Pulmonary artery endothelial cell (primary cell): ENCODE results near the gene PRTN3. TPM values are rescaled to one million over a fixed set of nuclear protein-coding genes. Genes with fewer than 3 reads are reported as not detected.
"Not testable (repeated sequence)": the region's sequence is repeated elsewhere in the genome, so short reads cannot be mapped to it uniquely, and the experiment has no call there.

Experiments used
- DNase-seq: peaks from one replicate; pipeline ENCODE4 v3.0.0-alpha.2; 2011; ENCODE audit warnings: low read depth, low spot score
- total RNA-seq: library from RNA; depleted of rRNA; stranded (reverse); fragments of >200 nt; gene quantifications from 2 replicates; pipeline ENCODE4 v1.2.3, GENCODE V29; 2014

PRTN3 gene
- total RNA-seq, 1 donor from 2014 or later: not detected

GRCh38 chr19:815079-815774 lies 25.6 kb upstream of the PRTN3 start:
- no peak for DNase-seq

DNA sequence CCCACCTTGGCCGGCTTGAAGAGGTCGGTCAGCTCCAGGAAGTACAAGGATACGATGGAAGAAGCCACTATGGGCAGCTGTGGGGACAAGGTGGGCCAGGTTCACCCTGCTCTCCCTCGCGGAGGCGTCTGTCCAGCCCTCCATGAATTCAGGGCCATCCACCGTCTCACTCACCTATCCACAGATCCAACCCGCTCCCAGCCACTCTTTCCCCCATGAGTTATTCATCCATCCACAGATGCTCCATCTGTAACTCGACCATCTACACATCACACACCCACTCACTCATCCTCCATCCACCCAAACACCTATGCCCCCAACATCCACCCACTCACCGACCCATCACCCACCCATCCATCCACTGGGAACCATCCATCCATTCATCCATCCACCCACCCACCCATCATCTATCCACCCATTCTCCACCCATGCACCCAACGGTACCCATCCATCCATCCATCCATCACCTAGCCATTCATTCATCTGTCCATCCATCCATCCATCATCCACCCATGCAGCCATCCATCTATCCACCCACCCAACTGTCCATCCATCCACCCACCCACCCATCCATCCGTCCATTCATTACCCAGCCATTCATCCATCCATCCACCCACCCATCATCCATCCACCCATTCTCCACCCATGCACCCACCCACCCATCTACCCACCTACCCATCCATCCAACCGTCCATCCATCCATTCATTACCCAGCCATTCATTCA lies 24.9 kb upstream of the PRTN3 start:
- DNase-seq: no peak

GRCh38 chr19:816500-816857 lies 24.3 kb upstream of the PRTN3 start:
- DNase-seq: no peak

DNA sequence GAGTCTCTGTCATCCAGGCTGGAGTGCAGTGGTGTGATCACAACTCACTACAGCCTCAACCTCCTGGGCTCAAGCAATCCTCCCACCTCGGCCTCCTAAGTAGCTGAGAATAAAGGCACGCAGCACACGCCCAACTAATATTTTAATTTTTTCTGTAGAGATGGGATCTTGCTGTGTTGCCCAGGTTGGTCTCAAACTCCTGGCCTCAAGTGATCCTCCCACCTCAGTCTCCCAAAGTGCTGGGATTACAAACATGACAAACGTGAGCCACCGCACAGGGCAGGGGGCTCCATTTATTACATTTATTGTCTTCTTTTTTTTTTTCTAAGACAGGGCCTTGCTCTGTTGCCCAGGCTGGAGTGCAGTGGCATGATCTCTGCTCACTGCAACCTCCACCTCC lies 20.6 kb upstream of the PRTN3 start:
- DNase-seq: not testable (repeated sequence)

GRCh38 chr19:821231-821824 lies 19.5 kb upstream of the PRTN3 start:
- DNase-seq: no peak

DNA sequence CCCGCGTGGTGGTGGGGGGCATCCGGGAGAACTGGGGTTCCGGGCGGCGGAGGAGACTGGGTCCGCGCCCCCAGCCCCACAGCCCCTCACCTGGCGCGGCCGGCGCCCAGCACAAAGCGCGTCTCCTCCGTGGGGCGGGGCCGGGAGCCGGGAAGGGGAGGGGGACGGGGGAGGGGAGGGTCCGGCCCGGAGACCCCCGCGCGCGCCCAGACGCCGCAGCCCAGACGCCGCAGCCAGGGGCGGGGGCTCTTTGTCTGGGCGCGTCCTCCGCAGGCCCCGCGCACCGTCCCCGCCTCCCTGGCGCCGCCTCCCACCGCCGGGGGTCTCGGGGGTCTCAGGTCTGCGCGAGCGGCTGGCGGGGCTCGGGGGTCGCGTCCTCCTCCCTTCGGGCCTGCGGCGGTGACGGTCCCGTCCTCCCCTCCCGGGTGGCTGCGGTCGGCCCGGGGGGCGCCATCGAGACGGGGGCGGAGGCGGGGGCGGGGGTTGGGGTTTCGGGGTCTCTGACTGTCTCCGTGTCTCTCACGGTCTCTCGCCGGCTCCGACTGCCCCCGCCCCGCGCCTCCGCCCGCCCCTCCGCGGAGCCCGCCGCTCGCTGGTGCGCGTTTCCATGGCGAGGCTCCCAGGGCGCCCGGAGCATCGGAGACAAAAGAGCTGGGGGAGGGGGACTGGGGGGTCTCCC lies 18.8 kb upstream of the PRTN3 start, which contains the start of gene PLPPR3:
Gene PLPPR3 (minus strand): TSS at position 131 of the 679 bp plus-strand sequence. CDS start 396 bp downstream, outside the sequence.
- no peak for DNase-seq

DNA sequence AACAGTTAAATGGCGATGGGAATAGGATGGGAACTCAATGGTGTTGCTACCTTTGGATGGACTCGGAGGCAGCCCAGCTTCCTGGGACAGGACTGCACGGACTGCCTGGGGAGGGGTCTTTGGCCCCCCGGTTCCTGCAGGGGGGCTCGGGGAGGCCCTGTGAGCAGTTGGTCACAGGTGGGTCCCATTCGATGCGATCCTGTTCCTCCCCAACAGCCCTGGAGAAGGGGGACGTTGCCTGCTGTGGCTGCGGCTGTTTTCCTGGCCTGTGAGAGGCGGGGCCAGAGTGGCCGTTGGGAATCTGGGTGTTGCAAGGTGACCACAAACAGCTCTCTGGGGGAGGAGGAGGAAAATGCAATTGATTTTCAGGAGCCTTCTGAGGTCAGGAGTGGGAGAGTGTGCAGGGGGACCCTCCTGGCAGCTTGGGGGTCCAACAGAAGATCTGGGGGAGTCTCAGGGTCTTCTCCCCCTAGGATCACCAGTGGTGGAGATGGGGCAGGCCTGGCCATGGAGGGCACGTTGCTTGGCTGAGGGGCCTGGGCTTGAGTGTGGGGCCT lies 17.2 kb upstream of the PRTN3 start:
- no peak for DNase-seq

DNA sequence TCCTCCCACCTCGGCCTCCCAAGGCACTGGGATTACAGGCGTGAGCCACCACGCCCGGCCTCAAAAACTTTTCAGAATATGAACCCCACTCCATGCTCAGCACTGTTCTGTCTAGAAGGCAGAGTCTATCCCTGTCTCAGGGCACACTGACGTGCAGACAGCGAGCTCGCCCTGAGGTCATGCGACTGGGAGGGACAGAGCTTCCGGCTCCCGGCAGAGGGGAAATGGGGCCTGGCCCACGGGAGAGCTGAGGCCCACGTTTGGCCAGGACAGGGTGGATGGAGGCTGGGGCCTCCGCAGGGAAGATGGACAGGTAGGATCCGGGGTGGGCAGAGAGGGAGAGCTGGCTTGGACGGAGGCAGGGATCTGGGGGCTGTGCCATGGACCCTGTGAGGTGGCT lies 15.9 kb upstream of the PRTN3 start:
- no peak for DNase-seq

- no peak for DNase-seq
These were observed 14.7 kb upstream of the PRTN3 start for GRCh38 chr19:825897-826644.

- no peak for DNase-seq
These were observed 13.5 kb upstream of the PRTN3 start for GRCh38 chr19:827314-827709.

GRCh38 chr19:827710-828321 lies 13.0 kb upstream of the PRTN3 start, which contains the start of gene AZU1:
Gene AZU1 (plus strand): TSS chr19:827837. CDS start chr19:827847, 10 bp downstream.
- DNase-seq: no peak

GRCh38 chr19:829129-829758 lies 11.6 kb upstream of the PRTN3 start:
- DNase-seq: no peak

DNA sequence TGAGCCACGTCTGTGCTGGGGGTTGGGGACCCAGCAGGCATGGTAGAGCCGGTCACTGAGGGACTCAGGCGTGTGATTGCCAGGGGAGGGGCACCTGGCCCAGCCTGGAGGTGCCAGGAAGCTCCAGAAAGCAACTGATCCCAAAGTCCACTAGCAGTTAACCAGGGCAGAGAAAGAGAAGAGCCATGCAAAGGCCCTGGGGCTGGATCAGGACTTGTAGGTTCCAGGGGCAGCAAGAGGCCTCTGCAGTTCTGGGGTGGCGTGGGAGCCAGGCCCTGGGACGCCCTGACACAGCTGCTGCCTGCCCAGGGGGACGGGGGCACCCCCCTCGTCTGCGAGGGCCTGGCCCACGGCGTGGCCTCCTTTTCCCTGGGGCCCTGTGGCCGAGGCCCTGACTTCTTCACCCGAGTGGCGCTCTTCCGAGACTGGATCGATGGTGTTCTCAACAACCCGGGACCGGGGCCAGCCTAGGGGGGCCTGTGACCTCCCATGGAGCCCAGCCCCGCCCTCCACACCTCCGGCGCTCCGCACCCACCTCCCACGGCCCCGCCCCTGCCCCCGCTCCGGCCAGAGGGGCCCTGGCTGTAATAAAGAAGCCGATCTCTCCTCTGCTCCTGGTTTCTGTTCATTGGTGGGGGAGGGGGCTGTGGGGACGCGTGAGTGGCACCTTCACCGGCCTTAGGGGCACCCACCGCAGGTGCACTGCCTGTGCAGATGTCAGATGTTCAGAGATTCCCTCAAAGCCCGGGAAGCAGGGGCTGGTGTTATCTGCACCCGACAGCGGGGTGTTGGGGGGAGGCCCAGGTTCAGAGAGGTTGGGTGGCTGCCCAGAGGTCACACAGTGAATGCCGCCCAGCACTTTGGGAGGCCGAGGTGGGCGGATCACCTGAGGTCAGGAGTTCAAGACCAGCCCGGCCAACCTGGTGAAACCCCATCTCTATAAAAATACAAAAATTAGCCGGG lies 9.1 kb upstream of the PRTN3 start:
- DNase-seq: no peak

DNA sequence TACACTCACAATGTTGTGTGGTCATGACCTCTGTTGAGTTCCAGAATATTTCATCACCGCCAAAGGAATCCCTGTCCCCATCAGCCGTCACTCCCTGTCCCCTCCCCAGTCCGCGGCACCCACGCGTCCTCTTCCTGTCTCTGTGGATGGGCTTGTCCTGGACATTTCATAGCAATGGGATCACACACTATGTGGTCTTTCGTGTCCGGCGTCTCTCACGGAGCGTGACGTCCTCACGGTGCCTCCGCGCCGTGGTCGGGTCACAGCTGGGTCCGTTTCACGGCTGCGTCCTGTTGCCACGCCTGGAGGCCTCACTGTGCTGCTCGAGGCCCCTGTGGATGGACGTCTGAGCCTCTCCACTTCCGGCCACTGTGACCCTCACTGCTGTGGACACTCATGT lies 6.6 kb upstream of the PRTN3 start:
- no peak for DNase-seq

DNA sequence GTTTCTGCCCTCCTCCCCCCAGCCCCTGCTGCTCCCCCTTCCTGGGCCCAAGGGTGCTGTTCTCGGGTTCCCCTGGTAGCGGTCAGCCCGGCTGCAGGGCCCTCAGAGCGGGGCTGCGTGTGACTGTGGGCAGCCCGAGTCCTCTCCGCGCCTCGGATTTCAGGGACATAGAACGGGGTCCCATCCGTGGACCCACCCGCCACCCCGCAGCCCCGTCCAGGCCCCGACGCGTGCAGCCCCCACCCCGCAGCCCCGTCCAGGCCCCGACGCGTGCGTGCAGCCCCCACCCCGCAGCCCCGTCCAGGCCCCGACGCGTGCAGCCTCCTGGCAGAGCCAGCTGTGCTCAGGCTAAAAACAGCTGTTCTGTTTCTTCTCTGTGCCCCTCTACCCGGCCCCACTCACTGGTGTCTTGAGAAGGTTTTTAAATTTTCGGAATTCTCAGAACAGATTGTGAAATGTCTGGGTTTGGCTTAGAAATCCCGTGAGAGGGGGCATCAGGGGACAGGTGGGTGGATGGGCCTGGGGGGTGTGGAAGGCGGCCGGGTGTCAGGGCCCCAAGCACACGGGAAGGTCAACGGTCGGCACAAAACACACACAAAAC lies 5.5 kb upstream of the PRTN3 start:
- no peak for DNase-seq

- not testable (repeated sequence) for DNase-seq
These were observed 2.0 kb downstream of the PRTN3 start for GRCh38 chr19:842802-843179.

DNA sequence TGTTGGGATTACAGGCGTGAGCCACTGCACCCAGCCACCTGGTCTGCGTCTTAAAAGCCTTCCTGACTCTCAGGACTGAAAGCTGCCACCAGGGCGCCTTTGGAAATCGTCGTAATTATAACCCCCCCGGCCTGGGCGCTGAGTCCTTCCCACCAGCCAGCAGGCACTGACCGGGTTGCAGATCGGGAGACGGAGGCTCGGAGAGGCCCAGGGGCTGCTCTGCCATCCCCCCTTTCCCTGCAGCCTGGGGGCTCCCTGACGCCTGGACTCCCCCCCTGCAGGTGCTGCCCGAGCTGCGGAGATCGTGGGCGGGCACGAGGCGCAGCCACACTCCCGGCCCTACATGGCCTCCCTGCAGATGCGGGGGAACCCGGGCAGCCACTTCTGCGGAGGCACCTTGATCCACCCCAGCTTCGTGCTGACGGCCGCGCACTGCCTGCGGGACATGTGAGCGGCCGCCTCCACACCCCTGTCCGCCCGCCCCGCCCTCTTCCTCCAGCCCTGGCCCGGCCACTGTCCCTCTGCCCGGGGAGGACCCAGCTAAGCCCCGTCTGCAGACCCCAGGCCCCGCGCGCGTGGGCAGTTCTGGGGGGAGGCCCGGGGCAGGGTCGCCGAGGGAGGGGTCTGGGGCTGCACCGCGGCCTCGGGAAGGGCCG lies 2.5 kb downstream of the PRTN3 start:
- DNase-seq: no peak
